22Rv1 (cell line): Measurements from ENCODE around the gene ASB2.

ENCODE experiments used
- ZFX ChIP-seq: fragments of 450-650 bp; IDR thresholded peaks from 2 replicates; pipeline ENCODE4 v1.6.1; 2017; ENCODE audit warnings: antibody characterized with exemption, borderline replicate concordance
- TF ChIP-seq, protein P1 (sequence below): fragments of 450-650 bp; IDR thresholded peaks from 2 replicates; pipeline ENCODE4 v1.5.1; 2017; ENCODE audit warnings: mild to moderate bottlenecking

DNA sequence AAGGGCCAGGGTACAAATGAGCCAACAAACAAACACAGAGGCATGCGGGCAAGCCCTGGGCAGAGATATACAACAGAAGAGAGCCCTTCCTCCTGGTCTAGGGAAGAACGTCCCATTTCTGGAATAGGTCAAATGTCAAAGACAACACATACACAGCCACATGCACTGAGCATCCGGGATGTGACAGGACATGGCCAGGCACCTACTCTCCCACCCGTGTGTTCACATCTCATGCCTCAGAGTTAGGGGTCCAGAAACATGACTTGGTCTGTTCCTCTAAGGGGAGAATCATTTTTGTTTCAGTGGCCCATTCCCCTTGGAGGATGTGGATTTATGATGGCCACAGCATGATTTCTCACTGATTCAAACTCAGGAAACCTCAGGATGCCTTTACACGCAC is 801 bp upstream of the ASB2 start:
- TF ChIP-seq, protein P1, sequence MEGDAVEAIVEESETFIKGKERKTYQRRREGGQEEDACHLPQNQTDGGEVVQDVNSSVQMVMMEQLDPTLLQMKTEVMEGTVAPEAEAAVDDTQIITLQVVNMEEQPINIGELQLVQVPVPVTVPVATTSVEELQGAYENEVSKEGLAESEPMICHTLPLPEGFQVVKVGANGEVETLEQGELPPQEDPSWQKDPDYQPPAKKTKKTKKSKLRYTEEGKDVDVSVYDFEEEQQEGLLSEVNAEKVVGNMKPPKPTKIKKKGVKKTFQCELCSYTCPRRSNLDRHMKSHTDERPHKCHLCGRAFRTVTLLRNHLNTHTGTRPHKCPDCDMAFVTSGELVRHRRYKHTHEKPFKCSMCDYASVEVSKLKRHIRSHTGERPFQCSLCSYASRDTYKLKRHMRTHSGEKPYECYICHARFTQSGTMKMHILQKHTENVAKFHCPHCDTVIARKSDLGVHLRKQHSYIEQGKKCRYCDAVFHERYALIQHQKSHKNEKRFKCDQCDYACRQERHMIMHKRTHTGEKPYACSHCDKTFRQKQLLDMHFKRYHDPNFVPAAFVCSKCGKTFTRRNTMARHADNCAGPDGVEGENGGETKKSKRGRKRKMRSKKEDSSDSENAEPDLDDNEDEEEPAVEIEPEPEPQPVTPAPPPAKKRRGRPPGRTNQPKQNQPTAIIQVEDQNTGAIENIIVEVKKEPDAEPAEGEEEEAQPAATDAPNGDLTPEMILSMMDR = no peak
- TF ChIP-seq ZFX = no peak
